ENCODE measurements around the gene YTHDF1.

DNA sequence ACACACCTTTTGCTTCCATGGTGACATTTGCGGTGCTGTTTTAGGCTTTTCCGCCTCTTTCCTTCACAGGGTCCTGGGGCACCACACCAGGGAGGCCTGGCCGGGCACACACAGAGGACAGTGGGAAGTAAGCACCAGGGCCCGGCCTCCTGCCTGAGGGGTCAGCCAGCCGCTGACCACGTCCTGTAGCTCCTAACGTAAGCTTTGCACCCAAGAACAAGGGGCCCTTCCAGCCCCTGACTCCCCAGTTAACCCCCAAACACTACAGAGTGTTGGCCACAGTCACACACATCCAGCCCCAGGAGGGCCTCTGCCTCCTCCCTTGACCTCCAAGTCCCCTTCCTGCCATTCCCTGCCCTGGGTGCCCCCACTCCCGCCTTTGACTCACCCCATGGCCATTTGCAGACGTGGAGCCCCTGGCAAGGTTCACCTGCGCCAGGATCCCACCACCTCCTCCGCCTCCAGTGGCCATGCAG is 54.7 kb downstream of the YTHDF1 start:
- TF ChIP-seq CTCF (IDR thresholded peaks at IDR 0.05) (no peak), POLR2A (IDR thresholded peaks at IDR 0.05) (no peak)
